A673 (cell line): ENCODE measurements around the gene PRSS22. TPM values are rescaled to one million over a fixed set of nuclear protein-coding genes. Genes with fewer than 3 reads are reported as not detected.

Source experiments
- BruUV-seq: library from RNA; stranded (reverse); fragments of 400-500 nt; replicated peaks from 2 replicates; lab custom pipeline; 2021; lab: Mats Ljungman, UMichigan
- CTCF ChIA-PET: fragments of 300-600 bp; sonication (Branson Sonifier 250); formaldehyde crosslinking; loops from one replicate; lab custom pipeline; 2022; ENCODE audit warnings: antibody characterized with exemption; lab: Charles Lee
- POLR2A ChIA-PET: fragments of 300-600 bp; sonication (Branson Sonifier 250); formaldehyde crosslinking; loops from one replicate; lab custom pipeline; 2022; ENCODE audit warnings: antibody characterized with exemption; ENCODE audit not compliant: low non-redundant PET; lab: Charles Lee
- DNase-seq: peaks from one replicate; pipeline ENCODE4 v3.0.0-alpha.2; 2015; ENCODE audit warnings: low spot score
- H3K27ac ChIP-seq: fragments of 200-600 bp; sonication (generic); 2 replicates; pipeline ENCODE4 v1.5.1; 2016; ENCODE audit warnings: mixed run types, low read depth, mild to moderate bottlenecking, mixed read lengths, antibody characterized with exemption, low read length; ENCODE audit not compliant: poor library complexity, severe bottlenecking
- H3K27me3 ChIP-seq: fragments of 200-600 bp; sonication (generic); replicated peaks from 2 replicates; pipeline ENCODE4 v1.6.1; 2017; ENCODE audit warnings: mixed run types, low read depth, mild to moderate bottlenecking, mixed read lengths, antibody characterized with exemption, low read length; ENCODE audit not compliant: insufficient read depth, poor library complexity
- H3K36me3 ChIP-seq: fragments of 200-600 bp; sonication (generic); 2 replicates; pipeline ENCODE4 v1.6.1; 2016; ENCODE audit warnings: mixed run types, mild to moderate bottlenecking, mixed read lengths, antibody characterized with exemption, low read length; ENCODE audit not compliant: insufficient read depth, poor library complexity, severe bottlenecking
- H3K4me1 ChIP-seq: fragments of 200-600 bp; sonication (generic); 2 replicates; pipeline ENCODE4 v1.6.1; 2017; ENCODE audit warnings: mixed run types, mild to moderate bottlenecking, mixed read lengths, antibody characterized with exemption, low read length; ENCODE audit not compliant: insufficient read depth, poor library complexity, severe bottlenecking
- H3K4me3 ChIP-seq: fragments of 200-600 bp; sonication (generic); 2 replicates; pipeline ENCODE4 v1.5.1; 2016; ENCODE audit warnings: low read depth, mixed run types, mild to moderate bottlenecking, mixed read lengths, low read length; ENCODE audit not compliant: poor library complexity, severe bottlenecking
- H3K9me3 ChIP-seq: fragments of 200-600 bp; sonication (generic); 2 replicates; pipeline ENCODE4 v1.6.1; 2016; ENCODE audit warnings: mixed run types, low read depth, mild to moderate bottlenecking, mixed read lengths, antibody characterized with exemption, low read length; ENCODE audit not compliant: poor library complexity, severe bottlenecking
- CTCF ChIP-seq: fragments of 300-800, 200-600 bp; sonication (generic); conservative IDR thresholded peaks from 2 replicates; pipeline ENCODE4 v1.5.1; 2017; ENCODE audit warnings: low read depth, mild to moderate bottlenecking, antibody characterized with exemption, low read length, moderate library complexity, mixed read lengths
- EZH2 ChIP-seq: fragments of 200-600 bp; sonication (generic); IDR thresholded peaks from 2 replicates; pipeline ENCODE4 v1.6.1; 2017; ENCODE audit warnings: borderline replicate concordance, low read depth, mild to moderate bottlenecking, mixed read lengths, antibody characterized with exemption, low read length; ENCODE audit not compliant: poor library complexity, severe bottlenecking
- intact Hi-C: fragments of 100-400 bp; cut with micrococcal nuclease; formaldehyde crosslinking; loops from one replicate; pipeline ENCODE4 v1.10.0; 2022; ENCODE audit not compliant: unreplicated experiment
- total RNA-seq: library from RNA; stranded (reverse); gene quantifications from 2 replicates; pipeline ENCODE4 v1.2.3, GENCODE V29; 2021

The PRSS22 gene
- total RNA-seq, 1 experiment from 2014 or later, result not detected

- Histone ChIP-seq H3K27me3 (no peaks in the 10 kb centered on the region), H3K9me3 (no peaks in the 10 kb centered on the region), H3K36me3 (no peaks in the 10 kb centered on the region), H3K27ac (no peak overlapping the region), H3K4me3 (no peak overlapping the region), H3K4me1 (no peaks in the 10 kb centered on the region)
- CTCF ChIA-PET, result no interaction called here
- no peak for DNase-seq
- no TSS peak for BruUV-seq
- intact Hi-C loops, result no loop called here
- TF ChIP-seq EZH2, result no peak
- TF ChIP-seq CTCF, result no peak
- POLR2A ChIA-PET, result no interaction called here
These were observed 32.1 kb downstream of the PRSS22 start for GRCh38 chr16:2825906-2826305.

- Histone ChIP-seq H3K27ac (no peak overlapping the region), H3K9me3 (no peaks in the 10 kb centered on the region), H3K4me1 (no peaks in the 10 kb centered on the region), H3K27me3 (no peaks in the 10 kb centered on the region), H3K36me3 (no peaks in the 10 kb centered on the region), H3K4me3 (no peak overlapping the region)
- ChIA-PET POLR2A (no interaction called here), CTCF (no interaction called here)
- intact Hi-C loops, result no loop called here
- TF ChIP-seq CTCF, result no peak
- TF ChIP-seq EZH2, result no peak
- no peak for DNase-seq
- BruUV-seq, result no TSS peak
These were observed 32.8 kb downstream of the PRSS22 start for GRCh38 chr16:2825049-2825742.

GRCh38 chr16:2824626-2825025, 33.3 kb downstream of the PRSS22 start:
- Histone ChIP-seq H3K4me1 (no peaks in the 10 kb centered on the region), H3K9me3 (no peaks in the 10 kb centered on the region), H3K27ac (no peak overlapping the region), H3K27me3 (no peaks in the 10 kb centered on the region), H3K36me3 (no peaks in the 10 kb centered on the region), H3K4me3 (no peak overlapping the region)
- ChIA-PET CTCF (no interaction called here), POLR2A (interaction anchor here (0.6 kb wide), 1 partner anchor 15 kb away, joined by 3 read pairs; no protein-coding TSS in a partner anchor)
- intact Hi-C loops, result no loop called here
- TF ChIP-seq CTCF, result no peak
- no peak for TF ChIP-seq EZH2
- no peak for DNase-seq
- no TSS peak for BruUV-seq
